Natural killer cell (primary cell): ENCODE results near the gene GRIK5. TPM values are rescaled to one million over a fixed set of nuclear protein-coding genes. Genes with fewer than 3 reads are reported as not detected.

Source experiments
- ATAC-seq, 3 donors: fragments of 150-1000 bp in 2 of 3; fragments of 200-7000 bp in 1 of 3; cut with Tn5 transposase; 1 replicate in 1 of 3; 2 replicates in 2 of 3; pipeline ENCODE4 v1.10.0; 2021; ENCODE audit warnings: mild to moderate bottlenecking in 2 of 3, moderate library complexity in 2 of 3
- DNase-seq, 2 donors: peaks; one replicate each; pipeline versions ENCODE4 v3.0.0 to v3.0.0-alpha.2; 2013 to 2021; ENCODE audit warnings: mixed read lengths in 1 of 2
- H3K27ac ChIP-seq: one replicate; pipeline ENCODE4 v1.5.1; 2013; ENCODE audit warnings: mild to moderate bottlenecking, low read length
- H3K27me3 ChIP-seq: one replicate; pipeline ENCODE4 v1.6.1; 2013; ENCODE audit warnings: low read length; ENCODE audit not compliant: control insufficient read depth, insufficient read depth
- H3K36me3 ChIP-seq: one replicate; pipeline ENCODE4 v1.6.1; 2013; ENCODE audit warnings: low read length; ENCODE audit not compliant: control insufficient read depth, insufficient read depth
- H3K4me1 ChIP-seq: one replicate; pipeline ENCODE4 v1.6.1; 2013; ENCODE audit warnings: low read length; ENCODE audit not compliant: control insufficient read depth, insufficient read depth
- H3K4me3 ChIP-seq: one replicate; pipeline ENCODE4 v1.5.1; 2013; ENCODE audit warnings: low read length
- H3K9me3 ChIP-seq: one replicate; pipeline ENCODE4 v1.6.1; 2013; ENCODE audit warnings: low read length; ENCODE audit not compliant: control insufficient read depth, insufficient read depth
- H3K27ac Mint-ChIP-seq, 2 donors: one replicate each; pipeline ENCODE4 v1.8.0; 2022; ENCODE audit warnings: mild to moderate bottlenecking in 2 of 2, mixed read lengths in 2 of 2, moderate library complexity in 1 of 2
- H3K27me3 Mint-ChIP-seq, 2 donors: one replicate each; pipeline ENCODE4 v1.8.0; 2022; ENCODE audit warnings: low read depth in 2 of 2, mixed read lengths in 2 of 2
- H3K36me3 Mint-ChIP-seq: one replicate; pipeline ENCODE4 v1.8.0; 2022; ENCODE audit warnings: mixed read lengths
- H3K4me1 Mint-ChIP-seq, 2 donors: one replicate each; pipeline ENCODE4 v1.8.0; 2022; ENCODE audit warnings: mixed read lengths in 2 of 2
- H3K4me3 Mint-ChIP-seq: one replicate; pipeline ENCODE4 v1.8.0; 2022; ENCODE audit warnings: mild to moderate bottlenecking, moderate library complexity, mixed read lengths
- H3K9me3 Mint-ChIP-seq, 2 donors: one replicate each; pipeline ENCODE4 v1.8.0; 2022; ENCODE audit warnings: mixed read lengths in 2 of 2
- WGBS: methylation state at CpG from one replicate; pipeline ENCODE4 v1.1.7; 2013; ENCODE audit warnings: missing lambda C conversion rate; ENCODE audit not compliant: insufficient coverage; 5-methylcytosine and 5-hydroxymethylcytosine counted together
- intact Hi-C: fragments of 100-400 bp; cut with micrococcal nuclease; formaldehyde crosslinking; loops from one replicate; pipeline ENCODE4 v1.14.2; 2022
- total RNA-seq, 4 donors: library from RNA; stranded (reverse); fragments of 120-200 nt in 1 of 4; gene quantifications; one replicate each; pipeline versions ENCODE4 v1.2.3 to v1.2.4, GENCODE V29; 2013 to 2022
- TF ChIP-seq, protein P1 (sequence below): fragments of 200-600 bp; IDR thresholded peaks from one replicate; pipeline ENCODE4 v1.8.0; 2022; ENCODE audit warnings: antibody characterized with exemption

The GRIK5 gene
- total RNA-seq, 3 donors from 2014 or later (not counting 1 experiment from before 2014, with no cell fraction given) = 0.31 to 2.1 TPM; not detected in 1

- 87% methylated on average over 11 of the region's 12 CpGs for WGBS
- Histone ChIP-seq H3K27me3 (peaks cover 10% of the 10 kb centered on the region), H3K27ac (no peak overlapping the region), H3K9me3 (no peaks in the 10 kb centered on the region), H3K36me3 (no peaks in the 10 kb centered on the region), H3K4me1 (peaks cover 17% of the 10 kb centered on the region), H3K4me3 (no peak overlapping the region)
- Mint-ChIP-seq H3K36me3 (no peaks in the 10 kb centered on the region), H3K27me3 (peaks cover 0 to 13% of the 10 kb centered on the region in 2 donors), H3K4me1 (peaks cover 12 to 16% of the 10 kb centered on the region in 2 donors), H3K27ac (no peak overlapping the region), H3K4me3 (no peak overlapping the region), H3K9me3 (no peaks in the 10 kb centered on the region)
- ATAC-seq = no peak
- DNase-seq = no peak
- TF ChIP-seq, protein P1, sequence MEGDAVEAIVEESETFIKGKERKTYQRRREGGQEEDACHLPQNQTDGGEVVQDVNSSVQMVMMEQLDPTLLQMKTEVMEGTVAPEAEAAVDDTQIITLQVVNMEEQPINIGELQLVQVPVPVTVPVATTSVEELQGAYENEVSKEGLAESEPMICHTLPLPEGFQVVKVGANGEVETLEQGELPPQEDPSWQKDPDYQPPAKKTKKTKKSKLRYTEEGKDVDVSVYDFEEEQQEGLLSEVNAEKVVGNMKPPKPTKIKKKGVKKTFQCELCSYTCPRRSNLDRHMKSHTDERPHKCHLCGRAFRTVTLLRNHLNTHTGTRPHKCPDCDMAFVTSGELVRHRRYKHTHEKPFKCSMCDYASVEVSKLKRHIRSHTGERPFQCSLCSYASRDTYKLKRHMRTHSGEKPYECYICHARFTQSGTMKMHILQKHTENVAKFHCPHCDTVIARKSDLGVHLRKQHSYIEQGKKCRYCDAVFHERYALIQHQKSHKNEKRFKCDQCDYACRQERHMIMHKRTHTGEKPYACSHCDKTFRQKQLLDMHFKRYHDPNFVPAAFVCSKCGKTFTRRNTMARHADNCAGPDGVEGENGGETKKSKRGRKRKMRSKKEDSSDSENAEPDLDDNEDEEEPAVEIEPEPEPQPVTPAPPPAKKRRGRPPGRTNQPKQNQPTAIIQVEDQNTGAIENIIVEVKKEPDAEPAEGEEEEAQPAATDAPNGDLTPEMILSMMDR = no peak
- intact Hi-C loops = no loop called here
Observed at GRCh38 chr19:42071247-42071646, 1.2 kb upstream of the GRIK5 start.

DNA sequence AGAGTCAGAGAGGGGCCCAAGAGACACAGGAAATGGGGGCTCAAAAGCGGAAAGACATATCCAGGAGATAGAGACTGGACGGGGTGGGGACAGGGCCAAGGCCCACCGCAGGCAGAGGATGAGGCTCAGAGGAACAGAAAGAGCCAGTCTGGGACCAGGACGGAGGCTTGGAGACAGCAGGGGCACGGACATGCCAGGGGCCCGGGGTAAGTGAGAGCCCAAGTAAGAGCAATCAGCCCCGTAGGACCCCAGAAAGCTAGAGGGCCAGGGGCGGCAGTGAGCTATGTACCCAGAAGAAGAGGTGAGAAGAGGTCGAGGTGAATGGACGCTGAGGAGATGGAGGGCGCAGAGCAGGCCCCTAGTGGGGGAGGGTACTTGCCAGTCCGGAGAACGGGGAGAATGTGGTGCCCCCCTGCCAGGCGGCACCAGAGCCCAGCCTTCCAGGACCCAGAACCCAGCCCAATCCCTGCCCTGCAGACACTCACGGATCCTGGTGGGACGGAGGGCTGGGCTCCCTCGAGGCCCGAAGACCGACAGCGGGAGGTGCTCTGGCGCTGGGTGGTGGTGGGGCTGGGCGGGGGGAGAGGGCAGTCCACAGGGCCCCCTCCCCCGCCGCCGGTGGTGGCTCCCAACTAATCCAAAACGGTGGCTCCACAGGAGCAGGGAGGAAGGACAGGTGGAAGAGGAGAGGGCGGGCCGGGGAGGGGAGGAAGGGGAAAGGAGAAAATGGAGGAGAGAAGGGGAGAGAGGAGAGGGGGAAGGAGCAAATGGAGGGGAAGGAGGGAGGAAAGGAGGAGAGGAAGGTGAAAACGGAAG lies 1.0 kb downstream of the GRIK5 start:
- TF ChIP-seq, protein P1 = no peak
- Histone ChIP-seq H3K27ac (no peak overlapping the region), H3K4me3 (no peak overlapping the region), H3K9me3 (no peaks in the 10 kb centered on the region), H3K27me3 (peaks cover 10% of the 10 kb centered on the region), H3K4me1 (peaks cover 8% of the 10 kb centered on the region), H3K36me3 (no peaks in the 10 kb centered on the region)
- no peaks in the 10 kb centered on the region for H3K4me1 Mint-ChIP-seq
- H3K27me3 Mint-ChIP-seq = peaks cover 0 to 16% of the 10 kb centered on the region in 2 donors
- H3K36me3 Mint-ChIP-seq = no peaks in the 10 kb centered on the region
- H3K27ac Mint-ChIP-seq = no peak overlapping the region
- intact Hi-C loops = no loop called here
- no peak for DNase-seq
- no peak overlapping the region for H3K4me3 Mint-ChIP-seq
- ATAC-seq = no peak
- no peaks in the 10 kb centered on the region for H3K9me3 Mint-ChIP-seq
- WGBS = 17% methylated on average over 29 of the region's 29 CpGs

GRCh38 chr19:42068361-42068755 lies 1.6 kb downstream of the GRIK5 start:
- H3K27ac Mint-ChIP-seq = no peak overlapping the region
- Histone ChIP-seq H3K27me3 (peaks cover 10% of the 10 kb centered on the region), H3K36me3 (no peaks in the 10 kb centered on the region), H3K4me3 (no peak overlapping the region), H3K4me1 (peaks cover 8% of the 10 kb centered on the region), H3K27ac (no peak overlapping the region), H3K9me3 (no peaks in the 10 kb centered on the region)
- intact Hi-C loops = no loop called here
- no peaks in the 10 kb centered on the region for H3K9me3 Mint-ChIP-seq
- H3K4me3 Mint-ChIP-seq = no peak overlapping the region
- H3K4me1 Mint-ChIP-seq = no peaks in the 10 kb centered on the region
- WGBS = 70% methylated on average over 8 of the region's 8 CpGs
- peaks cover 0 to 16% of the 10 kb centered on the region in 2 donors for H3K27me3 Mint-ChIP-seq
- ATAC-seq (no peak), DNase-seq (no peak)
- no peaks in the 10 kb centered on the region for H3K36me3 Mint-ChIP-seq
- TF ChIP-seq, protein P1 = no peak
